HG02798 (cell line): ENCODE results near the gene GOLGA7B.

ENCODE experiments used
- ATAC-seq: cut with Tn5 transposase; IDR thresholded peaks from one replicate; pipeline ENCODE4 v1.9.1; 2021; ENCODE audit warnings: mild to moderate bottlenecking; ENCODE audit not compliant: unreplicated experiment, poor library complexity

The GOLGA7B gene

GRCh38 chr10:97849687-97850402 lies at the start of gene GOLGA7B:
Gene GOLGA7B (plus strand): TSS chr10:97849843. CDS start chr10:97850304, 461 bp downstream.
- peak; percentile 76 for ATAC-seq

- no peak for ATAC-seq
Observed at GRCh38 chr10:97800474-97800873, 49.2 kb upstream of the GOLGA7B start.

DNA sequence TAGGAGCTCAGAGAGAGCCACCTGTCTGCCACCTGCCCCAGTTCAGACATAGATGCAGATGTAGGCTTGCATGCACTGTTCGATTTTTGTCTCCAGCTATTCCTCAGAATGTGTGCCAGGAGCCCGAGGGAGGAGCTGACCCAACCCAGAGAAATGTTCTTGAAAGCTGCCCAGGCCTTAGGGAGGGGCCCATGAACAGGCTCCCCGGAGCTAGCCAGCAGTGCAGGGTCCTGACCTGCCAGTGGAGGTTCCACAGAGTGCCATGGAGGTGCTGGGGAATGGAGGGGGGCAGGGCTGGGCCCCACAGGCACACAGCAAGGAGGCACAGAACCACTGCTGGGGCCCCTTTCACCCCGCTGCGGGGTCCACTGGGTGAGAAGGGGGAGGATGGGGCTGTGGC lies 48.2 kb upstream of the GOLGA7B start:
- ATAC-seq, result no peak

- ATAC-seq, result no peak
Observed at GRCh38 chr10:97805096-97805884, 44.4 kb upstream of the GOLGA7B start.

- no peak for ATAC-seq
Observed at GRCh38 chr10:97805949-97806348, 43.7 kb upstream of the GOLGA7B start.

GRCh38 chr10:97810446-97810845 lies 39.2 kb upstream of the GOLGA7B start:
- no peak for ATAC-seq

- ATAC-seq, result no peak
Observed at GRCh38 chr10:97811958-97812357, 37.7 kb upstream of the GOLGA7B start.

DNA sequence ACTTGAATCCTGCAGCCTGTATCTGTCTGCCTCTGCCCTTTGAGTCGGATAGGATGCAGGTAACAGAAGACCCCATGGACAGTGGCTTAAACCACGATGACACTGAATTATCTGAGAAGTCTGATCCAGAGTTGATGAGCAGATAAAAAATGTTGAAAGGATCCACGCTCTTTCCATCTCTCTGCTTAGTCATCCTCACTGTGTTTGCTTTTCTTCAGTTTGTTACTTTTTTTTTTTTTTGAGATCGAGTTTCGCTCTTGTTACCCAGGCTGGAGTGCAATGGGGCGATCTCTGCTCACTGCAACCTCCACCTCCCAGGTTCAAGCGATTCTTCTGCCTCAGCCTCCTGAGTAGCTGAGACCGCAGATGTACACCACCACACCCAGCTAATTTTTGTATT lies 36.9 kb upstream of the GOLGA7B start:
- ATAC-seq, result no peak

DNA sequence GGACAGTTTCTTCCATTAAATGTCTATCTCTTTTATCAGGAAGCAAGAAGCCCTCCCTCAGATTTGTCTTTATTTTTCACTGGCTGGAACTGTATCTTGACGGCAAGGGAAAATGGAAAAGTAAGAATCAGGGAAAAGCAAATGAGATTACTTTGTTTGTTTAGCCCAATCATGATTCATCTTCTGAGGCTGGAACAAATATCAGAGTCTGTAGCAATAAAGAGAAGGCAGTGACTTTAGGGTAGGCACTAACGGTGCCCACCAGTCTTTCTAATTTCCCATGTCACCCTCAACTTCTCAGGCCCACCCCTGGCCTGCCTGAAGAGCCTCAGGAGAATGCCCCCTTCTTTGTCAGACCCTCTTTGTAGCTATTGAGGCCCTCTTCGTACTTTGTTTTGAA lies 36.3 kb upstream of the GOLGA7B start:
- ATAC-seq, result no peak

- ATAC-seq, result no peak
Observed at GRCh38 chr10:97814996-97815395, 34.6 kb upstream of the GOLGA7B start.

DNA sequence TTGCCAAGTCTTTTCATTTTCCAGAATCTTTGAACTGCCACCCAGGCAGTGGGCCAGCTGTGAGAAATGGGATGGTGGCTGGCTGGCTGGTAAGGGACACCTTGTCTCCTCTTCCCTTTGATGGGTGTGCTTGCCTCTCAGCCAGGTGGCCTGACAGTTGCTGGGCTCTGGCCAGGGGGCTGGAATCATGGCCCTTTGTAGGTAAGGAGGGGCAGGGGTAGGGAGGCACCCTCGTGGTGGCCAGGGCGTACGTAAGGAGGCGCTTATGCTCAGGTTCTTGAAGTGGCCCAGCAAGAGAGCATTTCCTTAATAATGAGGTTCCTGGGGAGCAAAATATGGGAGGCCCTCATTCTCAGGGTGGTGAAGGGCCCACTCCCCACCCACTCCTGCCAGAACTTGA lies 33.0 kb upstream of the GOLGA7B start:
- ATAC-seq, result no peak

GRCh38 chr10:97818572-97818971 lies 31.1 kb upstream of the GOLGA7B start:
- ATAC-seq, result no peak

- ATAC-seq, result no peak
Observed at GRCh38 chr10:97820096-97820704, 29.4 kb upstream of the GOLGA7B start.

- ATAC-seq, result no peak
Observed at GRCh38 chr10:97821308-97822038, 28.2 kb upstream of the GOLGA7B start.

DNA sequence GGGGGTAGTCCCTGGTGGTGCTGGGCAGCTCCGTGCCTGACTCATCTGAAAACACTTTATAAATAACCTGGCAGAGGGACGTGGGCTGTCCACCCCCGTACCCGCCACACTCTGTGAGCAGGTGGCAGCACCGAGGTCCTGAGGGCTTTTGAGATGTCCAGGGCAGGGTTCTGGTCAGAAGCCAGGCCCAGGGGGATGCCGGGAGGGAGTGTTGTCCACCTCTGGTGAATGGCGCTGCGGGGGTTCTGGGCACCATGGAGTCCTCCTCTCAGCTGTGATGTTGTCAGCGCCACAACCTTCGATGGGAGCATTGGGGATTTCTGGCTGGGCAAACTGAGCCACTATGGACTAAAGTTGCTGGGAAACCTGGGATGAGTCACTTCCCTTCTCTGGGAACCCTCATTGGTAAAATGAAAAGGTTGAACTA lies 27.4 kb upstream of the GOLGA7B start:
- no peak for ATAC-seq

DNA sequence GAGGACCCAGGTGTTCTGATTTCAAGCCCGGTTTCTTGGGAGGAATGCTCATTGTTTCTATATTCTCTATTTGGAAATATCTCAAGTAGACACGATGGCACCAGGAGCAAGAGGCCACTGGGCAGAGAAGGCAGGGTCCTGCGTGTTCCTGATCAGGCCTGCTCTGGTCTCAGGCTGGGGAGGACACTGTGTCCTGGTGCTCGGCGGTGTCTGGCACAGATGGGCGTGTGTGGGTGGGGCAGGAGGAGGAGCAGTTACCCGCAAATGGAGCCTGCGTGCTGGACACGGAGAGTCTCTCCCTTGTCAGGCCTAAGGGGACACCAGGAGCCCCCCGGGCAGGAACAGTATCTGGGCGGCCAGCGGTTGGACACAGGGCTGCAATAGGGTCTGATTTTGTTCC lies 25.9 kb upstream of the GOLGA7B start:
- no peak for ATAC-seq

- no peak for ATAC-seq
Observed at GRCh38 chr10:97825020-97825760, 24.5 kb upstream of the GOLGA7B start.

DNA sequence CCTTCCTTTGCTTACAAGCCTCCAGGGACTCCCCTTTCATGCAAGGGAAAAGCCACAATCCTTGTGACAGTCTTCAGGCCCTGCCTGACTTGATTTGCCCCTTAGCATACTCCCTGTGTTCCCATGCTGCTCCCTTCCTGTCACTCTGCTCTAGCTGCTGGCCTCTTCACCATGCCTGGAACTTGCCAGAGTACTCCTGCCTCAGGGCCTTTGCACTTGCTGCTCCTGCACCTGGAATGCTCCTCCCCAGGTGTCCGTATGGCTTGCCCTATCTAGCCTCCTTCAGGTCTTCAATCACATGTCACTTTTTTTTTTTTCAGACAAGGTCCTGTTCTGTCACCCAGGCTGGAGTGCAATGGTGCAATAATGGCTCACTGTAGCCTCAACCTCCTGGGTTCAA lies 22.8 kb upstream of the GOLGA7B start:
- ATAC-seq, result no peak

DNA sequence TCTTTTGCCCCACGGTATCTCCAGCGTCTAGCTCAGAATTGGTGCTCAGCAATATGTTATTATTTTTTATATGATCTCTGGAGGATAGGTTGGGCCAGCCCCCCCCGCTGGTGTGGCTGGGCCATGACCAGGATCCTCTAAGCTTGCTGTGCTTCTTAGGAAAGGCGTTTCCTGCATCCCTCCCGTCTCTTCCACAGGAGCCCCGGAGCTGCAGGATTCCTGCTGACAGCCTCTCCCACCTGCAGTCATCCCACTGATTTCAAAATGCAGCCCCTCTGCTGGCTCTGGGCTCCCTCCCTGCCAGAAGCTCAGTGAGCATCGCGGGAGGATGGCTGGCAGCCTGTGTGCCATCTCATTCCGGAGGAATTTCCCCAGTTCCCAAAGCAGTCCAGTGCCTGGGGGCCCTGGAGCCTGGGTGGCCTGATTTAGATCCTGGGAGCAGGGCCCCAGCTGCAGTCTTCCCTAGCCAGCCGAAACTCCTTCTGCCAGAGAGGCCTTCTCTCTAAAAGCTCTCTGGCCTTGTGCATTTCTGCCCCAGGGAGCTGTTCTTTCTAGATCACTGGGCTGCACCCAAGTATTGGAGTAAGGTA lies 21.8 kb upstream of the GOLGA7B start:
- ATAC-seq, result no peak

DNA sequence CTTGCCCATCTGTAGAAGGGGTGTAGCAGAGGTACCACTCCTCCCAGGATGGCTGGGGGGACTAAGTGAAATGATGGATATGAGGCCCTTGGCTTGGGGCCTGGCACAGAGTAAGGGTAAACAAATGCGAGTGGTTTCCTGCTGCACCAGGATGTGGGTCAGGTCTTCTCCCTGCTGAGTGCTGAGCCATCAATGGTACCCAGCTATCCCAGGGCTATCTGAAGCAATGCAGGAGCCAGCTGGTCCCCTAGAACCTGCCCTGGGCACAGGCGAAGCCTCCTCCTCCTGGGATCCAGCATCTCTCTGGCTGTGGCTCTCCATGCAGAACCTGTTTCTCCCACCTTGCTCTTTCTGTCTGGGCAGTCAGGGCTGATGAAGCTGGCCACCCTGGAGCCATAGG lies 20.9 kb upstream of the GOLGA7B start:
- no peak for ATAC-seq
